HL-60 (cell line): ENCODE measurements around the gene TTC24.
"Not testable (repeated sequence)": the region's sequence is repeated elsewhere in the genome, so short reads cannot be mapped to it uniquely, and the experiment has no call there.

ENCODE experiments used
- DNase-seq, 2 experiments: peaks; one replicate each; pipeline ENCODE4 v3.0.0-alpha.2; 2010 to 2020; ENCODE audit warnings: low read depth in 1 of 2, low spot score in 1 of 2
- H3K27ac ChIP-seq: fragments of 250-450 bp; sonication (Bioruptor Pico); replicated peaks from 2 replicates; pipeline ENCODE4 v1.5.1; 2020; ENCODE audit warnings: mild to moderate bottlenecking, moderate library complexity
- H3K27me3 ChIP-seq: fragments of 250-450 bp; sonication (Bioruptor Pico); 2 replicates; pipeline ENCODE4 v1.5.1; 2021; ENCODE audit warnings: mild to moderate bottlenecking, moderate library complexity; ENCODE audit not compliant: insufficient read depth, poor library complexity, severe bottlenecking
- H3K4me3 ChIP-seq: replicated peaks from 2 replicates; pipeline ENCODE4 v1.5.1; 2011; ENCODE audit warnings: mild to moderate bottlenecking, control low read depth, low read length; ENCODE audit not compliant: insufficient read depth
- CTCF ChIP-seq: IDR thresholded peaks from one replicate; pipeline ENCODE4 v1.5.1; 2011; ENCODE audit warnings: low read length, control low read depth, inconsistent platforms; ENCODE audit not compliant: insufficient read depth
- GABPA ChIP-seq: IDR thresholded peaks from 2 replicates; pipeline ENCODE4 v1.6.1; 2012; ENCODE audit warnings: low read depth
- POLR2AphosphoS5 ChIP-seq: IDR thresholded peaks from 2 replicates; pipeline ENCODE4 v1.6.1; 2012; ENCODE audit warnings: low read depth
- SPI1 ChIP-seq: IDR thresholded peaks from 2 replicates; pipeline ENCODE4 v1.6.1; 2012; ENCODE audit warnings: low read depth, mild to moderate bottlenecking, borderline replicate concordance
- TF ChIP-seq, protein P1 (sequence below): IDR thresholded peaks from 2 replicates; pipeline ENCODE4 v1.6.1; 2012; ENCODE audit warnings: low read depth; ENCODE audit not compliant: insufficient replicate concordance

Gene TTC24

GRCh38 chr1:156601122-156601830 is 21.8 kb downstream of the TTC24 start, which contains the start of gene GPATCH4:
GPATCH4 (minus strand) TSS chr1:156601479.
- peak; percentile 77 to 82 for DNase-seq
- TF ChIP-seq POLR2AphosphoS5 (peak; percentile 95), SPI1 (no peak), GABPA (peak; percentile 79), CTCF (no peak)
- TF ChIP-seq, protein P1, sequence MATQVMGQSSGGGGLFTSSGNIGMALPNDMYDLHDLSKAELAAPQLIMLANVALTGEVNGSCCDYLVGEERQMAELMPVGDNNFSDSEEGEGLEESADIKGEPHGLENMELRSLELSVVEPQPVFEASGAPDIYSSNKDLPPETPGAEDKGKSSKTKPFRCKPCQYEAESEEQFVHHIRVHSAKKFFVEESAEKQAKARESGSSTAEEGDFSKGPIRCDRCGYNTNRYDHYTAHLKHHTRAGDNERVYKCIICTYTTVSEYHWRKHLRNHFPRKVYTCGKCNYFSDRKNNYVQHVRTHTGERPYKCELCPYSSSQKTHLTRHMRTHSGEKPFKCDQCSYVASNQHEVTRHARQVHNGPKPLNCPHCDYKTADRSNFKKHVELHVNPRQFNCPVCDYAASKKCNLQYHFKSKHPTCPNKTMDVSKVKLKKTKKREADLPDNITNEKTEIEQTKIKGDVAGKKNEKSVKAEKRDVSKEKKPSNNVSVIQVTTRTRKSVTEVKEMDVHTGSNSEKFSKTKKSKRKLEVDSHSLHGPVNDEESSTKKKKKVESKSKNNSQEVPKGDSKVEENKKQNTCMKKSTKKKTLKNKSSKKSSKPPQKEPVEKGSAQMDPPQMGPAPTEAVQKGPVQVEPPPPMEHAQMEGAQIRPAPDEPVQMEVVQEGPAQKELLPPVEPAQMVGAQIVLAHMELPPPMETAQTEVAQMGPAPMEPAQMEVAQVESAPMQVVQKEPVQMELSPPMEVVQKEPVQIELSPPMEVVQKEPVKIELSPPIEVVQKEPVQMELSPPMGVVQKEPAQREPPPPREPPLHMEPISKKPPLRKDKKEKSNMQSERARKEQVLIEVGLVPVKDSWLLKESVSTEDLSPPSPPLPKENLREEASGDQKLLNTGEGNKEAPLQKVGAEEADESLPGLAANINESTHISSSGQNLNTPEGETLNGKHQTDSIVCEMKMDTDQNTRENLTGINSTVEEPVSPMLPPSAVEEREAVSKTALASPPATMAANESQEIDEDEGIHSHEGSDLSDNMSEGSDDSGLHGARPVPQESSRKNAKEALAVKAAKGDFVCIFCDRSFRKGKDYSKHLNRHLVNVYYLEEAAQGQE, result peak; percentile 73
- Histone ChIP-seq H3K27ac (peak within 1 kb of the TSS; percentile 82), H3K27me3 (no peaks in the 10 kb centered on the region), H3K4me3 (peak within 1 kb of the TSS; percentile 84)

DNA sequence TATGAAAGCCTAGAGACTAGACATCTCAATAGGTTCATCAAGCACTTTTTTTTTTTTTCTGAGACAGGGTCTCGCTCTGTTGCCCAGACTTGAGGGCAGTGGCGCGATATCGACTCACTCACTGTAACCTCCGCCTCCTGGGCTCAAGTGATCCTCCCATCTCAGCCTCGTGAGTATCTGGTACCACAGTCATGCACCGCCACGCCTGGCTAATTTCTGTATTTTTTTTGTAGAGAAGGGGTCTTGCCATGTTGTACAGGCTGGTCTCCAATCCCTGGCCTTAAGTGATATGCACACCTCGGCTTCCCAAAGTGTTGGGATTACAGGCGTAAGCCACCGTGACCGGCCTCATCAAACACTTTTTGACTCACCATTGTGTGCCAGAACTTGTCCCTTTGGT is 22.4 kb downstream of the TTC24 start:
- no peak for DNase-seq
- H3K27me3 ChIP-seq, result no peaks in the 10 kb centered on the region
- peak overlapping the region; percentile 84 for H3K4me3 ChIP-seq
- TF ChIP-seq POLR2AphosphoS5, result no peak
- H3K27ac ChIP-seq, result peak overlapping the region; percentile 82; the same call in 1 of the 2 replicates

DNA sequence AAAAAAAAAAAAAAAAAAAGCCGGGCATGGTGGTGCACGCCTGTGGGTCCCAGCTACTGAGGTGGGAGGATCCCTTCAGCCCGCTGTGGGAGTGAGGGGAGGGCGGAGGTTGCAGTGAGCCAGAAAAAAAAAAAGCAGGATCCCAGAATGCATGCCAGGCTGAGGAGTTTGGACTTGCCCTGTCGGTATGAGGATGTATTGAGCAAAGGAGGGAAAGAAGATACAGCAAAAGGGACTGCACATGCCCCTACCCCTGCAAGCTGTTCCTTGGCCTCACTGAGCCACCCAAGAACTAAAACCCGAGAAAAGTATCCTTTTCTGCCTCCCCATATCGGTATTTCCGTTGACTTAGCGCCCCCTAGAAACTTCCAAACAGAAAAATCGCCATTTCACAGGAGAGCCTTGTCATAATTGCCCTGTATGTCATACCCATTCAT is 23.1 kb downstream of the TTC24 start:
- peak; percentile 15 for TF ChIP-seq CTCF
- no peak for TF ChIP-seq SPI1
- no peaks in the 10 kb centered on the region for H3K27me3 ChIP-seq
- H3K27ac ChIP-seq, result no peak overlapping the region
- no peak overlapping the region for H3K4me3 ChIP-seq
- peak in 1 of 2 experiments; percentile 41 for DNase-seq

GRCh38 chr1:156607344-156607743 is 27.8 kb downstream of the TTC24 start:
- not testable (repeated sequence) for H3K27me3 ChIP-seq, DNase-seq, H3K4me3 ChIP-seq, H3K27ac ChIP-seq

DNA sequence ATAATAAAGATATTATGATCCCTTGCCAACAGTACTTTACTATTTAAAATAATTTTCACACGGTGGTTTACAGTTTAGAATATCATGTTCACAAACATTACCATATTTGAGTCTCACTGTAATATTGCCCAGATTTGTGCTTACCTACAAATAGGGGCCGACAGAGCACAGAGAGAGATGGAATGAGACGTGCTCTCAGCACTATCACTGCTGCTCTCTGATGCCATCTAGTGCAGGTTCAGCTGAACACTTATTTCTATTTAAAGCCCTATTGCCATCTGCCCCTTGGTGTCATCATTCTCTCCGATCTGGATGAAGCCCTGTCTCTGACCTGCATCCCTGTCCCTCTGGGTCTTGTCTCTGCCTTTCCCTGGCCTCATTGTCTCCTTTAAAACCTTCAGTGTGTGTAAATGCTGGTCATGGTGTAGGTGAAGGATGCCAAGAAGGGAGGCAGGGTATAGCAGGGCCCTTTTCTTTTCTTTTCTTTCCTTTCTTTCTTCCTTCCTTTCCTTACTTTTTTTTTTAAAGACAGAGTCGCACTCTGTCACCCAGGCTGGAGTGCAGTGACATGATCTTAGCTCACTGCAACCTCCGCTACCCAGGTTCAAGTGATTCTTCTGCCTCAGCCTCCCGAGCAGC is 28.6 kb downstream of the TTC24 start:
- DNase-seq, result peak; percentile 61 to 74
- TF ChIP-seq GABPA, result no peak
- TF ChIP-seq, protein P1, result no peak
- no peak for TF ChIP-seq POLR2AphosphoS5
- TF ChIP-seq CTCF, result peak; percentile 78
- TF ChIP-seq SPI1, result no peak
- Histone ChIP-seq H3K4me3 (no peak overlapping the region), H3K27me3 (no peaks in the 10 kb centered on the region), H3K27ac (no peak overlapping the region)
